Measurements from ENCODE around the gene PARVG. TPM values are rescaled to one million over a fixed set of nuclear protein-coding genes. Genes with fewer than 3 reads are reported as not detected.

PARVG gene
- total RNA-seq, 1 experiment from 2014 or later, result not detected

- BruUV-seq (replicated peaks), result no TSS peak
- CTCF ChIA-PET, result no interaction called here
These were observed 26.7 kb downstream of the PARVG start for GRCh38 chr22:44207173-44207980.

GRCh38 chr22:44207981-44208317 lies 27.2 kb downstream of the PARVG start:
- Histone ChIP-seq H3K36me3 (ENCODE audit: low read depth, low read length) (no peaks in the 10 kb centered on the region), H2AFZ (ENCODE audit: low read length) (no peak overlapping the region), H3K9me2 (replicated peaks; ENCODE audit: low read length) (no peaks in the 10 kb centered on the region), H3K4me1 (ENCODE audit: insufficient read depth, low read length) (no peaks in the 10 kb centered on the region), H4K20me1 (ENCODE audit: low read length) (no peaks in the 10 kb centered on the region), H3K9me3 (ENCODE audit: low read length) (no peaks in the 10 kb centered on the region), H3K4me3 (ENCODE audit: low read length) (no peak overlapping the region), H3K4me2 (ENCODE audit: low read length) (no peak overlapping the region), H3K9ac (ENCODE audit: low read length) (no peak overlapping the region), H3F3A (ENCODE audit: low read length, unreplicated experiment) (no peaks in the 10 kb centered on the region), H3K27me3 (ENCODE audit: low read length) (peaks cover 19% of the 10 kb centered on the region), H3K27ac (ENCODE audit: low read length) (no peak overlapping the region), H3K79me2 (ENCODE audit: low read length) (no peaks in the 10 kb centered on the region)
- ATAC-seq, result no peak
- TF ChIP-seq EZH2phosphoT487 (IDR thresholded peaks at IDR 0.05; ENCODE audit: borderline replicate concordance, low read length) (no peak), CTCF (conservative IDR thresholded peaks at IDR 0.05; ENCODE audit: low read depth, low read length) (no peak), EZH2 (IDR thresholded peaks at IDR 0.05; ENCODE audit: low read length, unreplicated experiment) (no peak)
- CTCF ChIA-PET, result no interaction called here
- intact Hi-C loops (cut with micrococcal nuclease), result no loop called here
- POLR2A ChIA-PET (ENCODE audit: unreplicated experiment), result no interaction called here
- DNase-seq, result no peak
- no TSS peak for BruUV-seq (replicated peaks)

More at GRCh38 chr22:44207173-44207980, 26.7 kb downstream of the PARVG start:
- intact Hi-C loops (cut with micrococcal nuclease), result no loop called here
- H3F3A ChIP-seq (ENCODE audit: low read length, unreplicated experiment), result no peaks in the 10 kb centered on the region
- TF ChIP-seq EZH2phosphoT487 (IDR thresholded peaks at IDR 0.05; ENCODE audit: borderline replicate concordance, low read length) (no peak), EZH2 (IDR thresholded peaks at IDR 0.05; ENCODE audit: low read length, unreplicated experiment) (no peak), CTCF (conservative IDR thresholded peaks at IDR 0.05; ENCODE audit: low read depth, low read length) (no peak)
- ATAC-seq, result no peak
- no peak overlapping the region for H3K9ac ChIP-seq (ENCODE audit: low read length)
- H3K9me2 ChIP-seq (replicated peaks; ENCODE audit: low read length), result no peaks in the 10 kb centered on the region
- no peaks in the 10 kb centered on the region for H3K9me3 ChIP-seq (ENCODE audit: low read length)
- peaks cover 19% of the 10 kb centered on the region for H3K27me3 ChIP-seq (ENCODE audit: low read length)
- no peaks in the 10 kb centered on the region for H3K79me2 ChIP-seq (ENCODE audit: low read length)
- H3K4me3 ChIP-seq (ENCODE audit: low read length), result no peak overlapping the region
- H4K20me1 ChIP-seq (ENCODE audit: low read length), result no peaks in the 10 kb centered on the region
- DNase-seq, result no peak
- no peaks in the 10 kb centered on the region for H3K4me1 ChIP-seq (ENCODE audit: insufficient read depth, low read length)
- no peak overlapping the region for H3K27ac ChIP-seq (ENCODE audit: low read length)
- H3K4me2 ChIP-seq (ENCODE audit: low read length), result no peak overlapping the region
- POLR2A ChIA-PET (ENCODE audit: unreplicated experiment), result no interaction called here
- H2AFZ ChIP-seq (ENCODE audit: low read length), result no peak overlapping the region
- H3K36me3 ChIP-seq (ENCODE audit: low read depth, low read length), result no peaks in the 10 kb centered on the region

- CTCF ChIA-PET, result no interaction called here
- no peak for TF ChIP-seq EZH2phosphoT487 (IDR thresholded peaks at IDR 0.05; ENCODE audit: borderline replicate concordance, low read length)
- TF ChIP-seq CTCF (conservative IDR thresholded peaks at IDR 0.05; ENCODE audit: low read depth, low read length), result no peak
- no peak for TF ChIP-seq EZH2 (IDR thresholded peaks at IDR 0.05; ENCODE audit: low read length, unreplicated experiment)
- no peak overlapping the region for H3K4me2 ChIP-seq (ENCODE audit: low read length)
- no peaks in the 10 kb centered on the region for H4K20me1 ChIP-seq (ENCODE audit: low read length)
- H3K27ac ChIP-seq (ENCODE audit: low read length), result no peak overlapping the region
- H2AFZ ChIP-seq (ENCODE audit: low read length), result no peak overlapping the region
- DNase-seq, result no peak
- H3K36me3 ChIP-seq (ENCODE audit: low read depth, low read length), result no peaks in the 10 kb centered on the region
- POLR2A ChIA-PET (ENCODE audit: unreplicated experiment), result no interaction called here
- H3K79me2 ChIP-seq (ENCODE audit: low read length), result no peaks in the 10 kb centered on the region
- no peak for ATAC-seq
- H3K9me3 ChIP-seq (ENCODE audit: low read length), result no peaks in the 10 kb centered on the region
- no TSS peak for BruUV-seq (replicated peaks)
- no peaks in the 10 kb centered on the region for H3K4me1 ChIP-seq (ENCODE audit: insufficient read depth, low read length)
- H3K9me2 ChIP-seq (replicated peaks; ENCODE audit: low read length), result no peaks in the 10 kb centered on the region
- H3K4me3 ChIP-seq (ENCODE audit: low read length), result no peak overlapping the region
- H3K27me3 ChIP-seq (ENCODE audit: low read length), result peaks cover 15% of the 10 kb centered on the region
- intact Hi-C loops (cut with micrococcal nuclease), result no loop called here
- no peak overlapping the region for H3K9ac ChIP-seq (ENCODE audit: low read length)
- H3F3A ChIP-seq (ENCODE audit: low read length, unreplicated experiment), result no peaks in the 10 kb centered on the region
These were observed 28.6 kb downstream of the PARVG start for GRCh38 chr22:44209343-44209742.
